OCI-LY7 (cell line): ENCODE data around the gene IGFL4. TPM values are rescaled to one million over a fixed set of nuclear protein-coding genes. Genes with fewer than 3 reads are reported as not detected.

ENCODE experiments used
- BruUV-seq: library from RNA; stranded (reverse); fragments of 400-500 nt; replicated peaks from 2 replicates; lab custom pipeline; 2021; lab: Mats Ljungman, UMichigan
- CTCF ChIA-PET: fragments of 300-600 bp; sonication (Branson Sonifier 250); formaldehyde crosslinking; loops from one replicate; lab custom pipeline; 2022; ENCODE audit warnings: antibody characterized with exemption; ENCODE audit not compliant: unreplicated experiment; lab: Charles Lee
- POLR2A ChIA-PET: fragments of 300-600 bp; sonication (Branson Sonifier 250); formaldehyde crosslinking; loops from one replicate; lab custom pipeline; 2022; ENCODE audit warnings: antibody characterized with exemption; lab: Charles Lee
- DNase-seq: peaks from one replicate; pipeline ENCODE4 v3.0.0-alpha.2; 2015; ENCODE audit warnings: low spot score
- H2AFZ ChIP-seq: fragments of 200-600 bp; sonication (generic), shearing (Covaris generic); 2 replicates; pipeline ENCODE4 v1.6.1; 2014; ENCODE audit warnings: mild to moderate bottlenecking, antibody characterized with exemption, low read length, moderate library complexity
- H3K27ac ChIP-seq: fragments of 200-600 bp; sonication (generic); 2 replicates; pipeline ENCODE4 v1.5.1; 2014; ENCODE audit warnings: mixed run types, low read depth, mild to moderate bottlenecking, moderate library complexity, low read length, inconsistent platforms; ENCODE audit not compliant: poor library complexity, severe bottlenecking
- H3K36me3 ChIP-seq: fragments of 200-600 bp; sonication (generic); 2 replicates; pipeline ENCODE4 v1.6.1; 2014; ENCODE audit warnings: mild to moderate bottlenecking, antibody characterized with exemption, low read length, moderate library complexity, mixed read lengths; ENCODE audit not compliant: insufficient read depth
- H3K4me1 ChIP-seq: fragments of 200-600 bp; sonication (generic); 2 replicates; pipeline ENCODE4 v1.5.1; 2014; ENCODE audit warnings: mild to moderate bottlenecking, low read length; ENCODE audit not compliant: insufficient read depth, poor library complexity, severe bottlenecking
- H3K4me2 ChIP-seq: fragments of 200-600 bp; sonication (generic); 2 replicates; pipeline ENCODE4 v1.6.1; 2014; ENCODE audit warnings: mild to moderate bottlenecking, low read length
- H3K4me3 ChIP-seq: fragments of 200-600 bp; sonication (generic); 2 replicates; pipeline ENCODE4 v1.5.1; 2014; ENCODE audit warnings: mild to moderate bottlenecking, low read depth, low read length; ENCODE audit not compliant: poor library complexity, severe bottlenecking
- H3K79me2 ChIP-seq: fragments of 200-600 bp; sonication (generic); 2 replicates; pipeline ENCODE4 v1.6.1; 2016; ENCODE audit warnings: low read depth, mild to moderate bottlenecking, low read length, moderate library complexity, mixed read lengths; ENCODE audit not compliant: insufficient read depth
- H3K9me2 ChIP-seq: fragments of 200-600 bp; sonication (generic); 2 replicates; pipeline ENCODE4 v1.6.1; 2016; ENCODE audit warnings: mild to moderate bottlenecking, low read length, mixed read lengths; ENCODE audit not compliant: insufficient read depth
- H3K9me3 ChIP-seq: fragments of 200-600 bp; sonication (generic); 2 replicates; pipeline ENCODE4 v1.6.1; 2014; ENCODE audit warnings: mild to moderate bottlenecking, mixed run types, low read length, mixed read lengths
- H4K20me1 ChIP-seq: fragments of 200-600 bp; sonication (generic); 2 replicates; pipeline ENCODE4 v1.6.1; 2014; ENCODE audit warnings: mild to moderate bottlenecking, antibody characterized with exemption, low read length, moderate library complexity, mixed read lengths; ENCODE audit not compliant: insufficient read depth
- EZH2phosphoT487 ChIP-seq: fragments of 200-600 bp; sonication (generic); IDR thresholded peaks from 2 replicates; pipeline ENCODE4 v1.6.1; 2018; ENCODE audit warnings: low read depth, borderline replicate concordance, mild to moderate bottlenecking, mixed run types, antibody characterized with exemption, low read length, moderate library complexity, mixed read lengths
- intact Hi-C: fragments of 100-400 bp; cut with micrococcal nuclease; formaldehyde crosslinking; loops from one replicate; pipeline ENCODE4 v1.10.0; 2022; ENCODE audit not compliant: unreplicated experiment
- total RNA-seq, 2 experiments: library from RNA; depleted of rRNA in 1 of 2; stranded (reverse); fragments of >200 nt in 1 of 2; shearing (Covaris generic) in 1 of 2; gene quantifications; 2 replicates each; pipeline ENCODE4 v1.2.3, GENCODE V29; 2014 to 2022
- TF ChIP-seq, protein P1 (sequence below): fragments of 200-600 bp; sonication (generic); conservative IDR thresholded peaks from 2 replicates; pipeline ENCODE4 v1.5.1; 2014; ENCODE audit warnings: mild to moderate bottlenecking, antibody characterized with exemption, low read length, moderate library complexity, mixed read lengths

The IGFL4 gene
- total RNA-seq, 2 experiments from 2014 or later = not detected

DNA sequence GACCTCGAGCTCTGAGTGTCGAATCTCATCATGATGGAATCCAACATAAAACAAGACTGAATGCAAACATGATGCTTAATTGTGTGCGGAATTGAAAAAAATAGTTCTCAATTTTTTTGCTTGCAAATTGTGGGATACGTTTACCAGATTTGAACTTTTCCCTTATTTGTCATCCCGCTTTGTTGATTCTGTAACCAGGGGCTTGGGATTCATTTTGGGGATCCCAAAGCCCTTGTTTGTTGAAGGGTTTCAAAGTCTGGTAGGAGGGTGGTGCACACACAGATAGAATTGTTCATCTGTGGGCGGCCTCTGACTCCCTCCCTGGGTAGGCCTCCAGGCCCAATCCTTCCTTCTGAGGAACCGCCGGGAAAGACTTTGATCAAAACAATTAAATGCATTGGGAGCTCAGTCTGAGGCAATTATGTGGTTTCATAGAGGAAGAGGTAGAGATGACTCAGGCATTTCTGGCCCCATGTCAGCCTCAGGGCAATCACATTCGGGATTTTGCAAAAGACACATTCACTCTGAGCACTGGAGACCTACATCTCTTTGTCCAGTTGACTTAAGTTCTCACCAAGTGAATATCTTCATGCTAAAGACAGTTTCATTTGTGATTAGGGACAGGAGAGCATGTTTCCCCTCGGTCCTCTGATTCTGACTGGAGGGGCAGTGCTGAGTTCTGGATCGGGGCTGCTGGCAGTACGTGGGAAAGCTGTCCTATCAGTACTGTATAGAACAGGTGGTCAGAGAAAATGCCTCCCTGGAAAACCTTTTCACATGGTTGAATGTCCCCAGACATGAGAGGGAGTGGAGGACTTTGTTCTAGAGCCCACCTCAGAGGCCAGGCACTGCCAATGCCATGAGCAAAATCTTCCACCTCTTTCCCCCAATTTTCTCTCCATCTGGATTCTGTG, 27.8 kb upstream of the IGFL4 start:
- no TSS peak for BruUV-seq
- CTCF ChIA-PET = no interaction called here
- H3K79me2 ChIP-seq = no peaks in the 10 kb centered on the region
- H3K4me2 ChIP-seq = no peak overlapping the region
- intact Hi-C loops = no loop called here
- no peak overlapping the region for H3K27ac ChIP-seq
- H3K4me1 ChIP-seq = no peaks in the 10 kb centered on the region
- POLR2A ChIA-PET = no interaction called here
- no peak overlapping the region for H3K4me3 ChIP-seq
- no peak for DNase-seq
- no peaks in the 10 kb centered on the region for H3K9me2 ChIP-seq
- no peak overlapping the region for H2AFZ ChIP-seq
- no peak for TF ChIP-seq EZH2phosphoT487
- TF ChIP-seq, protein P1, sequence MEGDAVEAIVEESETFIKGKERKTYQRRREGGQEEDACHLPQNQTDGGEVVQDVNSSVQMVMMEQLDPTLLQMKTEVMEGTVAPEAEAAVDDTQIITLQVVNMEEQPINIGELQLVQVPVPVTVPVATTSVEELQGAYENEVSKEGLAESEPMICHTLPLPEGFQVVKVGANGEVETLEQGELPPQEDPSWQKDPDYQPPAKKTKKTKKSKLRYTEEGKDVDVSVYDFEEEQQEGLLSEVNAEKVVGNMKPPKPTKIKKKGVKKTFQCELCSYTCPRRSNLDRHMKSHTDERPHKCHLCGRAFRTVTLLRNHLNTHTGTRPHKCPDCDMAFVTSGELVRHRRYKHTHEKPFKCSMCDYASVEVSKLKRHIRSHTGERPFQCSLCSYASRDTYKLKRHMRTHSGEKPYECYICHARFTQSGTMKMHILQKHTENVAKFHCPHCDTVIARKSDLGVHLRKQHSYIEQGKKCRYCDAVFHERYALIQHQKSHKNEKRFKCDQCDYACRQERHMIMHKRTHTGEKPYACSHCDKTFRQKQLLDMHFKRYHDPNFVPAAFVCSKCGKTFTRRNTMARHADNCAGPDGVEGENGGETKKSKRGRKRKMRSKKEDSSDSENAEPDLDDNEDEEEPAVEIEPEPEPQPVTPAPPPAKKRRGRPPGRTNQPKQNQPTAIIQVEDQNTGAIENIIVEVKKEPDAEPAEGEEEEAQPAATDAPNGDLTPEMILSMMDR = no peak
- H4K20me1 ChIP-seq = no peaks in the 10 kb centered on the region
- no peaks in the 10 kb centered on the region for H3K9me3 ChIP-seq
- no peaks in the 10 kb centered on the region for H3K36me3 ChIP-seq

DNA sequence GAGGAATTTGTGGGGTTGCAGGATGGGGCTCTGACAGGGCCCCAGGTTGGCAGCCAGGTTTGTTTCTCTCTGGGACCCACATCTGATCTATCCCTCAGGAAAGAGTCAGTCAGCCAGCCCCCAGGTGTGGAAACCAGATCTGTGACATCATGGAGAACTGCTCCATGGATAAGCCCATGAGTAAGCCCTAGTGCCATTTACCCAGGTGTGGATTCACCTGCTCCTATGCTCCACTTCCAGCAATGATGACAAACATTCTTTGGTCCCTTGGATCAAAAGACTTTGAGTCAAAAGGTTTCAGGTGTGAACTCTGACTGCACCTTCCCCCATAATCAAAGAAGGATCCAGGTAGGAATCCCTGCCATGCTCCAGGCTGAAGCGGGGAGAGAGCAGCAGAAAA, 26.9 kb upstream of the IGFL4 start:
- intact Hi-C loops = no loop called here
- no peak overlapping the region for H3K27ac ChIP-seq
- H3K36me3 ChIP-seq = no peaks in the 10 kb centered on the region
- no peaks in the 10 kb centered on the region for H3K9me3 ChIP-seq
- no peaks in the 10 kb centered on the region for H3K4me1 ChIP-seq
- BruUV-seq = no TSS peak
- H3K4me2 ChIP-seq = no peak overlapping the region
- H2AFZ ChIP-seq = no peak overlapping the region
- POLR2A ChIA-PET = no interaction called here
- TF ChIP-seq, protein P1 = no peak
- TF ChIP-seq EZH2phosphoT487 = no peak
- no peaks in the 10 kb centered on the region for H4K20me1 ChIP-seq
- no peak overlapping the region for H3K4me3 ChIP-seq
- DNase-seq = no peak
- no peaks in the 10 kb centered on the region for H3K79me2 ChIP-seq
- CTCF ChIA-PET = no interaction called here
- H3K9me2 ChIP-seq = no peaks in the 10 kb centered on the region

DNA sequence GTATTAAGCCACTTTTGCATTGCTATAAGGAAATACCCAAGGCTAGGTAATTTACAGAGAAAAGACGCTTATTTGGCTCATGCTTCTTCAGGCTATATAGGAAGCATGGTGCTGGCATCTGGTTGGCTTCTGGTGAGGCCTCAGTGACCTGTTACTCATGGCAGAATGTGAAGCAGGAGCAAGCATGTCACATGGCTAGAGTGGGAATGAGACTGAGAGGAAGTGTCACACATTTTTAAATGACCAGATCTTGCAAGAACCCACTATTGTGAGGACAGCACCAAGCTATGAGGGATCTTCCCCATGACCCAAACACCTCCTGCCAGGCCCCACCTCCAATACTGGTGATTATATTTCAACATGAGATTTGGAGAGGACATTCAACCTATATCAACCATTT, 25.7 kb upstream of the IGFL4 start:
- Histone ChIP-seq H3K4me2 (no peak overlapping the region), H4K20me1 (no peaks in the 10 kb centered on the region), H3K27ac (no peak overlapping the region), H3K9me3 (no peaks in the 10 kb centered on the region), H3K36me3 (no peaks in the 10 kb centered on the region), H3K4me1 (no peaks in the 10 kb centered on the region), H3K79me2 (no peaks in the 10 kb centered on the region), H3K4me3 (no peak overlapping the region), H2AFZ (no peak overlapping the region), H3K9me2 (no peaks in the 10 kb centered on the region)
- ChIA-PET POLR2A (no interaction called here), CTCF (no interaction called here)
- intact Hi-C loops = no loop called here
- no TSS peak for BruUV-seq
- DNase-seq = no peak
- no peak for TF ChIP-seq EZH2phosphoT487
- TF ChIP-seq, protein P1 = no peak
